HEK293 (cell line): ENCODE results near the gene SYT14.

Experiments
- IKZF3 ChIP-seq: fragments of 450-650 bp; IDR thresholded peaks from 2 replicates; pipeline ENCODE4 v1.5.0; 2018; ENCODE audit warnings: missing biosample characterization, mild to moderate bottlenecking, missing genetic modification characterization, moderate library complexity
- MYNN ChIP-seq: fragments of 450-650 bp; formaldehyde crosslinking; IDR thresholded peaks from 2 replicates; pipeline ENCODE4 v1.5.1; 2016; ENCODE audit warnings: missing biosample characterization, missing genetic modification characterization, borderline replicate concordance
- ZBTB17 ChIP-seq: fragments of 450-650 bp; formaldehyde crosslinking; IDR thresholded peaks from 2 replicates; pipeline ENCODE4 v1.5.1; 2016; ENCODE audit warnings: missing biosample characterization, missing genetic modification characterization
- ZNF121 ChIP-seq: fragments of 450-650 bp; formaldehyde crosslinking; IDR thresholded peaks from 2 replicates; pipeline ENCODE4 v1.5.1; 2016; ENCODE audit warnings: missing biosample characterization, missing genetic modification characterization
- ZNF202 ChIP-seq: fragments of 450-650 bp; formaldehyde crosslinking; IDR thresholded peaks from 2 replicates; pipeline ENCODE4 v1.5.1; 2016; ENCODE audit warnings: missing biosample characterization, missing genetic modification characterization, borderline replicate concordance
- TF ChIP-seq, protein P1 (sequence below): fragments of 450-650 bp; formaldehyde crosslinking; IDR thresholded peaks from 2 replicates; pipeline ENCODE4 v1.5.1; 2016; ENCODE audit warnings: missing biosample characterization, missing genetic modification characterization, low read depth

- TF ChIP-seq, protein P1, sequence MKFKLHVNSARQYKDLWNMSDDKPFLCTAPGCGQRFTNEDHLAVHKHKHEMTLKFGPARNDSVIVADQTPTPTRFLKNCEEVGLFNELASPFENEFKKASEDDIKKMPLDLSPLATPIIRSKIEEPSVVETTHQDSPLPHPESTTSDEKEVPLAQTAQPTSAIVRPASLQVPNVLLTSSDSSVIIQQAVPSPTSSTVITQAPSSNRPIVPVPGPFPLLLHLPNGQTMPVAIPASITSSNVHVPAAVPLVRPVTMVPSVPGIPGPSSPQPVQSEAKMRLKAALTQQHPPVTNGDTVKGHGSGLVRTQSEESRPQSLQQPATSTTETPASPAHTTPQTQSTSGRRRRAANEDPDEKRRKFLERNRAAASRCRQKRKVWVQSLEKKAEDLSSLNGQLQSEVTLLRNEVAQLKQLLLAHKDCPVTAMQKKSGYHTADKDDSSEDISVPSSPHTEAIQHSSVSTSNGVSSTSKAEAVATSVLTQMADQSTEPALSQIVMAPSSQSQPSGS: no peak
- no peak for TF ChIP-seq IKZF3 (tag by site-specific recombination)
- TF ChIP-seq ZBTB17 (tag by site-specific recombination): no peak
- no peak for TF ChIP-seq MYNN
- TF ChIP-seq ZNF121 (tag by site-specific recombination): no peak
- TF ChIP-seq ZNF202: no peak
Measured at GRCh38 chr1:209901211-209901610, 36.8 kb upstream of the SYT14 start.
